HG03354 (cell line): ENCODE measurements around the gene LCE3E.
"Not testable (repeated sequence)": the region's sequence is repeated elsewhere in the genome, so short reads cannot be mapped to it uniquely, and the experiment has no call there.

ENCODE experiments used
- ATAC-seq: cut with Tn5 transposase; IDR thresholded peaks from one replicate; pipeline ENCODE4 v1.9.1; 2021; ENCODE audit warnings: mild to moderate bottlenecking; ENCODE audit not compliant: unreplicated experiment, poor library complexity, severe bottlenecking

LCE3E gene, protein sequence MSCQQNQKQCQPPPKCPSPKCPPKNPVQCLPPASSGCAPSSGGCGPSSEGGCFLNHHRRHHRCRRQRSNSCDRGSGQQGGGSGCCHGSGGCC

DNA sequence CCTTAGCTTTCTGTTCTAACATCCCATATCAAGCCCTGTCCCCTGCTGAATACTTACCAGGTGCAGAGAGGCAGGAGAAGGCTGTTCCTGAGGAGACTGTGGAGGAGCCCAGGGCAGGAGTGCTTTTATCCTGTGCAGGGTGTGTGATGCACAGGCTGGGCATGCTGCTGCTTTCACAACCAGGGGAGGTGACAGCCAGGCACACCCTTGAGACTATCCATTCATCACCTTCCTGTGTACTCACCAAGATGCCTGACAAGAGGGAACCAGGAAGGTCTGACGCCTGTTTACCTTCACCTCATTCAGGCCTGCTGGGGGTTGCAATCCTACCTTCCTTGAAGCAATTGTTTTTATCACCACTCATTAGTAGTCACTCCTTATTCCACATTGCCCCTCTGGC, at the start of gene LCE3E:
TSS of gene LCE3E (minus strand) at position 100 of the 400 bp plus-strand sequence. CDS start 572 bp downstream, outside the sequence.
- no peak for ATAC-seq

DNA sequence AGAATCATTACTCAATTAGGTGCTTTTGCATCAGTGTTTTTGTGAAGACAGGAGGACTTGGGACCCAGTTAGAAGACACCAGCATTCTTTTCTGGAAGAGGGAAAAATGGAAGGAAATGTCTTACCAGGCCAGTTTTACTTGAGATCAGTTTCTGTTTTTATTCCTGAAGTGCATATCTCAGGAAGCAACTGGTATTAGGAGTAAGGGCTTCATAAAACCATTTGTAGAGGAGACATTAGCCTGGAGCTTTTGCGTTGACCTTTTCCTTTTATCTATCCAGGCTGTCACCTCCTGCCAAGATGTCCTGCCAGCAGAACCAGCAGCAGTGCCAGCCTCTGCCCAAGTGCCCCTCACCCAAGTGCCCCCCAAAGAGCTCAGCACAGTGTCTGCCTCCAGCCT, 46.9 kb upstream of the LCE3E start, which contains the start of gene LCE3B:
TSS of gene LCE3B (plus strand) at position 301 of the 400 bp plus-strand sequence. CDS start at position 301, 0 bp downstream.
- no peak for ATAC-seq

DNA sequence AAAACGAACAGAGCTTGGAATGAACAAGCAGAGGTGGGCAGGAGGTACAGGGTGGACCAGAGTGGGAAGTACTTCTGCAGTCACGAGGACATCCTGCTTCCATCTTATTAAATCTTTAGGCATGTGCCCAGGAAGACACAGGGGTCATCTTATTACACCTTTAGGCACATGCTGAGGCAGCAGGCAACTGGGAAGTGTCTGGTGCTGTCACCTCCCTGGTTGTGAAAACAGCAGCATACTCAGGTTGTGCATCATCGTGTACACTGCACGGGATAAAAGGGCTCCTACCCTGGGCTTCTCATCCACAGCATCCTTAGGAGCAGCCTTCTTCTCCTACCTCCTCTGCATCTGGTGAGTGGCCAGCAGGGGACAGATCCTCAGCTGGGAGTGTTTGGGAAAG, 33.4 kb upstream of the LCE3E start, which contains the start of gene LCE3C:
TSS of gene LCE3C (plus strand) at position 301 of the 400 bp plus-strand sequence. CDS start 498 bp downstream, outside the sequence.
- no peak for ATAC-seq

DNA sequence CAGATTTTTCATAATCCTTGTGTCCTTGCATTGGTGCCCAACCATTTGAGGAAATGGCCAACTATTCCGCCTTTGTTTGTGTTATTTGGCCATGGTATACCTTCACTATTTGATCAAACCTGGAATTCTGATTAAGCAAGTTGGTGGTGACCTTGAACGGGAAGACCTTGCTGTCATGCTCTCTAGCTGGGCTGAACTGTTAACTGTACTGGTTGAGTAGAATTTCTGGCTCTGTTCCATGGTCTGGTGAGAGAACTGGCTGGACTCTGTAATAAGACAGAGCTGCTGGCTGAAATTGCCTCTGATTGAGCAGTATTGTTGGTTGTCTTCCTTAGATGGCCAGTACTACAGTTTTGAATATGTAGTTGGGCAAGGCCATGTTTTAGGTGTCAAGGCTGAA, 30.4 kb upstream of the LCE3E start:
- ATAC-seq = no peak

DNA sequence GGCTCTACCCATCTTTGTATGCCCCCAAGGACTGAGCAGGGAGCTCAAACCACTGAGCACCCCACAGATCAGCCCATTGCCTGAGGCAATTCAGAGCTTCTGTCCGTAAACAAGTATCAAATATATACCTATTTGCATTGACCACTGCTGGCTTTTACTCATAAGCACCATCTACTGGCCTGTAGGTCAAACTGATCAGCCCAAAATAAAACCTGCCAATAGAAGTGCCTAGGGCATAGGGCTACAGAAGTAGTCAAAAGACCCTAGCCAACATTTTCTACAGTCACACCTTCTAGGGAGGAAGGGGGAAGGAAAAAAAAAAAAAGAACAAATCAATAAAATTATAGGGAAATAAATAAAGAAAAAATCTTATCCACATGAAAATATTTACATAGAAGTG, 19.0 kb upstream of the LCE3E start:
- ATAC-seq = no peak

DNA sequence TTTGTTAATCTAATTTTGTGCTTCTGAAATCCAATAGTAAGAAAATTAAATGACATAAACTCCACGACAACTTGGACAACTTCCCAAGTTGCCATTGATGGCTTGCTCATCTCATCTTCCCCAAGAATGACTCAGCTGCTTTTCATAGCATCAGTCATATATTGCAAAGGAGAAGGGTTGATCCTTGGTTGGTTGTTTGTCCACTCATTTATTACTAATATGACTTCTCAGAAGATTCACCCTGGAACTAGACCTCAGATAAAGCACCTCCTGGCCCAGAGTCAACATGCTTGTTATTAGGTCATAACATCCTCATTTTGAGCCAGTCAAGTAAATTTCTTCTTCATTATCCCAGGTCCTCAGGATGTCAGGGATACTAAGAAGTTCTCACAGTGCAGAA, 16.1 kb upstream of the LCE3E start:
- ATAC-seq = no peak

DNA sequence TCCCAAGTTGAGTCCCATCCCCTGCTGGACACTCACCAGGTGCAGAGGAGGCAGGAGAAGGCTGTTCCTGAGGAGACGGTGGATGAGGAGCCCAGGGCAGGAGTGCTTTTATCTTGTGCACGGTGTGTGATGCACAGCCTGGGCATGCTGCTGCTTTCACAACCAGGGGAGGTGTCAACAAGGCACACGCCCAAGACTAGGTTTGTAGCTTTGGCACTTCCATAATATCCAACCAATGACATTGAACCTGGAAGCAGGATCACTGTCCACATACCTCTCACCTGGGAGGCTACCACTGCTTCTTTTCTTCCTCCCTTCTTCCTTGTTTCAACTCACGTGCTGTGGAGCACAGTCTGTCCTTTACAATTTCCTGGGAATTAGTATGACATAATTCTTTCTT, 13.9 kb upstream of the LCE3E start, which contains the start of gene LCE3D:
TSS of gene LCE3D (minus strand) at position 84 of the 400 bp plus-strand sequence. CDS start 580 bp downstream, outside the sequence.
- no peak for ATAC-seq

DNA sequence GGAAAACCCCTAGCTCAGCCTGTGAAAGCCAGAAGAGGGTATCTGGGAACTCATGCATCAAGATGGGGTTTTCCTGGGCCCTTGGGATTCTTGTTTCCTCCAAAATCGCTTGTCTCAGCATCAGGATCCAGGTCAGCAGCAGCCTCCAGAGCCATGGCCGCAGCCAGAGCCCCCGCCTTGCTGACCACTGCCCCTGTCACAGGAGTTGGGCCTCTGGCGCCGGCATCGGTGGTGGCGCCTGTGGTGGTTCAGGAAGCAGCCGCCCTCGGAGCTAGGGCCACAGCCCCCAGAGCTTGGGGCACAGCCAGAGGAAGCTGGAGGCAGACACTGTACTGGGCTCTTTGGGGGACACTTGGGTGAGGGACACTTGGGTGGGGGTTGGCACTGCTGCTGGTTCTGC, 12.9 kb upstream of the LCE3E start:
- ATAC-seq = not testable (repeated sequence)

DNA sequence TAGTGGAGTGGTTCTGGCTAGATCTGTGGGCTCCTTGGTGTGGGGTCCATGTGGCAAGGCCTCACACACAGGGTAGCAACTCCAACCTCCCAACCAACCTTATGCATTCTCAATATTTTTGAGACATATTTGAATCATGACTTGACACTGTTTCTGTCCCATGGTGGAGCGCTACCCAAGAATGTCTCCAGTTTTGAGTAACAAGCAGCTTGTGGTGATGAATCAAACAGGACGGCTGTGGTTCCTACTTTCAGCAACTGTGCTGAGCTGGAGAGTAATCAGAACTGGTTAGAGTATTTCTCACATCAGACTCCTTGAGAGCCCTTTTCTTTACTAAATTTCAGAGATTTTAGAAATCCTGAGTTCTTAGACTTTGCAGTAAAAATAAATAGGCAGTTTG, 10.6 kb upstream of the LCE3E start:
- ATAC-seq = no peak

DNA sequence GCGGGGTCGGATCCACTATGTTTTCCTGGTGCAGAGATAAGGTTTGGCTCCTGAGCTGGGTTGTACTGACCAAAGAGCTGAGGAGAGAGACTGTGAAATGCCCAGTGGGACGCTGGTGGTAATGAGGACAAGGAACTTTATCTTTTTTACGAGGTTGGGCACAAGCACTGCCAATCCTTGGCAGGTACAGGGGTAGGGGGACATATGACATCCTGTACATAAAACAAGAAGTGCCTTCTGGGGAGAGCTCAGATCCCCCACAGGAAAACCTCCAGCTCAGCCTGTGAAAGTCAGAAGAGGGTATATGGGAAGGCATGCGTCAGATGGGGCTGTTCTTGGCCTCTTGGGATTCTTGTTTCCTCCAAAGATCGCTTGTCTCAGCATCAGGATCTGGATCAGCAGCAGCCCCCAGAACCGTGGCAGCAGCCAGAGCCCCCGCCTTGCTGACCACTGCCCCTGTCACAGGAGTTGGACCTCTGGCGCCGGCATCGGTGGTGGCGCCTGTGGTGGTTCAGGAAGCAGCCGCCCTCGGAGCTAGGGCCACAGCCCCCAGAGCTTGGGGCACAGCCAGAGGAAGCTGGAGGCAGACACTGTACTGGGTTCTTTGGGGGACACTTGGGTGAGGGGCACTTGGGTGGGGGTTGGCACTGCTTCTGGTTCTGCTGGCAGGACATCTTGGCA, 905 bp downstream of the LCE3E start:
- ATAC-seq = no peak

DNA sequence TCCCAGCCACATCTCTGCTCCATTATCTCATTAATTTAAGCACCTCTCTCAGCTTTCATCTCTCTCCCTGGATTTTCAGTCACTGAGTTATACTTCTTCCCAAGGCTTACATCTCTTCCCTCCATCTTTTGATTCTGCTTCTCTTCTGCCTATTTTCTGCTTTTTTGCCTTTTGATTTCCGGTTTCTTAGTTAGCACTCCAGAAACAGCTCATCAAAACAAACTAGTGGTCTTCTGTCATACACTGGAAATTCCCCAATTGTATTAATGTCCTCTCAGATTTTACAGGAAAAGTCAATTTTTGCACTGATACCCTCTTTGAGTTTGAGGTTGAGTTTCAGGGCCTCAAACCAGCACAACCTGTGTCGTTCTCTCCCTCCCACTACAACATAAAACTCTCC, 1.5 kb downstream of the LCE3E start:
- no peak for ATAC-seq

DNA sequence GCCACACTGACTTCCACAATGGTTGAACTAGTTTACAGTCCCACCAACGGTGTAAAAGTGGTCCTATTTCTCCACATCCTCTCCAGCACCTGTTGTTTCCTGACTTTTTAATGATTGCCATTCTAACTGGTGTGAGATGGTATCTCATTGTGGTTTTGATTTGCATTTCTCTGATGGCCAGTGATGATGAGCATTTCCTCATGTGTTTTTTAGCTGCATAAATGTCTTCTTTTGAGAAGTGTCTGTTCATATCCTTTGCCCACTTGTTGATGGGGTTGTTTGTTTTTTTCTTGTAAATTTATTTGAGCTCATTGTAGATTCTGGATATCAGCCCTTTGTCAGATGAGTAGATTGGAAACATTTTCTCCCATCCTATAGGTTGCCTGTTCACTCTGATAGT, 18.2 kb downstream of the LCE3E start:
- ATAC-seq = not testable (repeated sequence)

DNA sequence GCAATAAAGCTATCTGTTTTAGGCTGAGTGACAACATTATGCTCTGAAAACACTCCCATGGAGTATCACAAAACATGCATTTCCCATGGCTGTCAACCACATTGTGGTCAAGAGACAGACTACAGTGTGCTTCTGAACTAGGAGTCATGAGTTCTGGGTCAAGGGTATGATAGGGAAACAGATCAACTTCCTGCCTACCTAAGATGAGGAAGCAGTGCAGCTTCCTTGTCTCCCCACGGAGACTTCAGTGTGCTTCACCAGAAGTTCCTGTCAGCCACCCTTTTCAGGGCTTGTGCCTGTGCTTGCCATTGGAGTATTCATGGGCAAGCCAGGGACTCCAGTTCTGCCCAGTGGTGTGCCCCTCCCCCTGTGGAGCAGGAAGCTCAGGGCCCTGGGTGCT, 19.9 kb downstream of the LCE3E start:
- ATAC-seq = no peak

DNA sequence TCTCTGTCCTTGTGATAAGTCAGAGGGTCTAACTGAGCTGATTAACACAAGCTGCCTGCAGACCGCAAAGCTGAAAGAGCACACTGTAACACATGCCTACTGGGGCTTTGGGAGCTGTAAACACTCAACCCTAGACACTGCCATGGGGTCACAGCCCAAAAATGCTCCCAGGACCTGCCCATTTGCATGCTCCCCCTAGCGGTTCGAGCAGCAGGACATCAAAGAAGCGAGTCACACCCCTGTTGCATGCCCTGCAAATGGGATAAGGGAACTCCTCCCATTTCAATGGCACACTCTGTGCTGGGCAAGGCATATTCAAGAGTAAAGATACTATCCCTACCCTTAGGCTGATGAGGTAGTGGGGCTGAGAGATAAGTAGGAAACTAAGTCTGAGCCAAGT, 22.8 kb downstream of the LCE3E start:
- ATAC-seq = no peak

DNA sequence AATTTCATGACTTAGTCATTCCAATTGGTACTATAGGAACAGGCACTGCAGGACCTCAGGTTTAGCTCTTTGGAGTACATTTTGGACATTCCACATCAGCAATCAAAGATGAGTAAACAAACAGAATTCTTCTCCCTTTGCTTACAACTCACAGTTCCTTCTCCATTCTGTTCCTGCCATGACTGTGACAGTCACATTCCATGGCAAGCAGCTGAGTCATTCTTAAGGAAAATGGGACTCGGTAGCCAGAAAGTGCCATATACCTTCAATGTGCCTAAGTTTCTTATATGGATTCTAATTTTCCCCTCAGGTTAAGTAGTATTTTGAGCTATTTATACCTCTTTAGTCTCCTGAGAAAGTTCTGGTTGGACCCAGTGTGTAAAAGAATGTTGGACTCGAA, 26.7 kb downstream of the LCE3E start:
- no peak for ATAC-seq

DNA sequence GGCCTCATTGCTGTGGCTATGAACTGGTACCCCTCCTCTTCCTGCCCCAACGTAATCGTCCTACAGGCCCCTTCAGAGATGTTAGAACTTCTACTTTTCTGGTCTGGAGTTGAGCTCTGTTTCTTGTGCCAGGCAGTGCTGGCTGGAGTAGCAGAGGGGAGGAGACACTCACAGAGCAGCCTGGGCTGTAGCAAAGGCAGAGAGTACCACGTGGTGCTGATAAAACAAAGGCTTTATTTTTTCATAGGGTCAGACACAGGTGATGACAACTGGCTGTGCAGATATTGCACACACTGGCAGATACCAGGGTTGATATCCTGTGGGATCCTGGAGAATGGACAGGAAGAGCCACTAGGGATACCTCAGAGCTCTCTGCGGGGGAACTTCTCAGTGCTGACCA, 29.1 kb downstream of the LCE3E start:
- no peak for ATAC-seq

DNA sequence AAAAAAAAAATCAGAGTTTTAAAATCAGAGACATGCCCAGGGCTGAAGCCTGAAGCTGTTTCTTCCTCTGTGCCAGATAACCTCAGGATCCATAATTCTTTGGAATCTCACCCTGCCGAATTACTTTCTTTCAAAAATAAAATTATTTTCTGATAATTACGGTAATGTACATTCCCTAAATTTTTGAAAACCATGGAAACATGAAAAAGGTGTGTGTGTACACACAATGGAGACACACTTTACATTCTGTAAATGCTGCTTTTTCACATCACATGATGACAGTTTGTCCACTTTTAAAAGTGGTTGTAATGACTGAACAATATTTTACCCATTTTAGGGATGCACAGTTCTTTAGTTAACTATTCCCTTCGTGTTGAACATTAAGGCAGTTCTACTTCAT, 30.8 kb downstream of the LCE3E start:
- ATAC-seq = no peak

DNA sequence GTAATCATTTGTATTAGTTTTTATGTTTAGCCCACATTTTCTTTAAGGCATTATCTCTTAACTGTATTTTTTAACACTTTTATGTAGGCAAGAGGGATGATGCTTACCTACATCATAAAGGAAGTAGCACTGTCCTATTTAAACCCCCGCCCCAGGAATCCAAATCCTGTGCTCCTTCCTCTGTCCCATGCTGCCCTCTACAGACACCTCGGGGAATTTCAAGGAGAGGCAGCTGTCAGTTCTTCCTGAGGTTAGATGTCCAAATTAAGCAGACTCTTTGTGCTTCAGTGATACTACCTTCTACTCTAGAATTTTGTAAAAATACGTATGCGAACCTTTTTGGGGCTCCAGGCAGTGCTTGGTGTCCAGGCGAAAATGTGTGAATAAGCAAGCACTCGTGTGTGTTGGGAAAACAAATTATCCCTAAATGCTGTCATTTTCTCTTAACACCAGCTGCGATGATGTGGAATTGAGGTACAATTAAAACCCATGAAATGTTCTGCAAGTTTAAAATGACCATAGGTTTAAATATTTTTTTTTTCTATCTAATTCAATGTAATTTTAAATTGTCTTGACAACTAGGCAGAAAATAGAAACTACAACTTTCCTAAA, 33.1 kb downstream of the LCE3E start:
- no peak for ATAC-seq

DNA sequence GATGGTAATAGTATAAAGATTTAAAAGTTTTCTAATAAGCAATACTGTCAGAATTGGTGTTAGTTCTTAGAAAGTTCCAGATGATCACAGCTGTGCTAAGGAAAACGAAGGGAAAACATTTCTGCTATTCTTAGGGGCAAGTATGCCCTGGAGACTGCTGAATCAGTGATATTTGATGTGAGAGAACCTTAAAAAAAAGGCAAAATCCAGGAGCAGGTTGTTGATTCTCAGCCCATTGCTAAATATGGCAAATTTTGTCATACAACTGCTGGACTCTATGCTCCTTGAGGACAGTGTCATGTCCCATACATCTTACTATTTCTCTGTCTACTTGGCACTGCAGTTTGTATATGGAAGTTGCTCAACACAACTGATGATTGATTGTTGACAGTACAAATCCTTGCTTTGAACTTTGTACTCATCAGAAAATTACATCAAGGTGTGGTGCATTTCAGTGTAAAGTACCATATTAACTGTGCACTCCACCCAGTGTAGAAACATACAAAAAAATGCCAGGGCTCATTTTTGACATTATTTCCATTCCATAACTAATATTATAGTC, 41.4 kb downstream of the LCE3E start:
- no peak for ATAC-seq

DNA sequence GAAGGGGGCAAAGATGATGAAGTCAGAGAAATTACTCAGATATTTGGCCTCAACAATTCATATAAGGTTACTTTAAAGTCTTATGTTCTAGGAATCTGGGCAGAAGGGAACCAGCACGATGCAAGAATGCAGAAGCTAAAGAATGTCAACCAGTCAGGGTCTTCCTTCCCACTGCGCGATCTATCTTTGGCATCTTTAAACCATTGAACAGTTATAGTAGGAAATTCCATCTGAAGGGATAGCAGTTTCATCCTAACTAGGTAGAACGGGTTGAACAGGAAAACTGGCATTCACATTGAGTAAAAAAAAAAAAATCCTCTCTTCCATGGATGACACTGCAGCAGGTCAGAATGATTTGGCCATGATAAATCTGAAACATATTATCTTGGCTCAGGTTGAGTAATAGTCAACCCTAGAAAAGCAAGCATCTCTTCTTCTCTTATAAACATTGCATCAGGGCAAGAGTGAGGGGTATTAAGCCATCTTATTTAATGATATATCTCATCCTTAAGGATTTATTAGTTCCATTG, 46.0 kb downstream of the LCE3E start:
- no peak for ATAC-seq

DNA sequence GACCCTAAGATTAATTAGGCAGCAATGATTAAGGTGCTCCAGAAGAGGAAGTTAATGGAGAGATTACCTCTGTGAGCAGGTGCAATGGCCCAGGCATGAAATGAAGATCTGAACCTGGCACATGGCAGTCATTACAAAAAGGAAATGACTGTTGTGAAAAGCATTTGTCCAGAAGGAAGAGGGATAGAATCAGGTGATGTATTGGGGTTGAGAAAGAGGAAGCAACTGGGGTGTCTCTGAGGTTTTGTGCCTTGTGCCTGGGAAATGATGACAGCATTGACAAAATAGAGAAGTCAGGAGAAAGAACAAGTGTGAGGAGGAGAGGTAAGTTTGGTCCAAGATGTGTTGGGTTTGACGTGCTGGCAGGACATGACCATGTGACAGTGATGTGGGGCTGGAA, 46.7 kb downstream of the LCE3E start:
- no peak for ATAC-seq
